Stimulated activated CD8-positive, alpha-beta memory T cell treated with anti-CD3 and anti-CD28 coated beads, Interleukin-12 subunit alpha, Interleukin-12 subunit beta, amount 100 ng/mL, for 4 hours (primary cell): ENCODE data around the gene CCDC71L.

Experiments
- DNase-seq: peaks from one replicate; pipeline ENCODE4 v3.0.0-alpha.2; 2020; ENCODE audit warnings: low read depth

Gene CCDC71L

GRCh38 chr7:106625678-106626301 lies 35.2 kb downstream of the CCDC71L start:
- DNase-seq, result no peak

- DNase-seq, result no peak
These were observed 37.1 kb downstream of the CCDC71L start for GRCh38 chr7:106623853-106624252.

- DNase-seq, result no peak
These were observed 37.7 kb downstream of the CCDC71L start for GRCh38 chr7:106623315-106623660.

- DNase-seq, result no peak
These were observed 38.2 kb downstream of the CCDC71L start for GRCh38 chr7:106622654-106623314.

GRCh38 chr7:106621393-106622132 lies 39.4 kb downstream of the CCDC71L start:
- DNase-seq, result no peak

GRCh38 chr7:106620676-106621075 lies 40.3 kb downstream of the CCDC71L start:
- DNase-seq, result no peak

GRCh38 chr7:106620034-106620433 lies 40.9 kb downstream of the CCDC71L start:
- DNase-seq, result no peak

- no peak for DNase-seq
These were observed 41.7 kb downstream of the CCDC71L start for GRCh38 chr7:106619213-106619612.

GRCh38 chr7:106618480-106618879 lies 42.5 kb downstream of the CCDC71L start:
- no peak for DNase-seq

GRCh38 chr7:106617860-106618259 lies 43.1 kb downstream of the CCDC71L start:
- no peak for DNase-seq

- DNase-seq, result no peak
These were observed 44.3 kb downstream of the CCDC71L start for GRCh38 chr7:106616708-106617051.

- DNase-seq, result no peak
These were observed 44.9 kb downstream of the CCDC71L start for GRCh38 chr7:106615808-106616707.

- no peak for DNase-seq
These were observed 46.2 kb downstream of the CCDC71L start for GRCh38 chr7:106614751-106615150.

- no peak for DNase-seq
These were observed 47.0 kb downstream of the CCDC71L start for GRCh38 chr7:106613848-106614560.

- no peak for DNase-seq
These were observed 47.7 kb downstream of the CCDC71L start for GRCh38 chr7:106613279-106613678.

- DNase-seq, result no peak
These were observed 48.5 kb downstream of the CCDC71L start for GRCh38 chr7:106612432-106612831.

GRCh38 chr7:106611911-106612310 lies 49.0 kb downstream of the CCDC71L start:
- no peak for DNase-seq

GRCh38 chr7:106610996-106611886 lies 49.7 kb downstream of the CCDC71L start:
- no peak for DNase-seq

- DNase-seq, result no peak
These were observed 51.5 kb downstream of the CCDC71L start for GRCh38 chr7:106609416-106609815.

GRCh38 chr7:106608661-106609060 lies 52.3 kb downstream of the CCDC71L start:
- no peak for DNase-seq
